Mesendoderm (in vitro differentiated cells): ENCODE data around the gene ST7.

Experiments used
- DNase-seq: peaks from one replicate; pipeline ENCODE4 v3.0.0; 2013
- H2AK5ac ChIP-seq: 2 replicates; pipeline ENCODE4 v1.6.1; 2013; ENCODE audit warnings: low read length, inconsistent platforms
- H2BK120ac ChIP-seq: 2 replicates; pipeline ENCODE4 v1.6.1; 2013; ENCODE audit warnings: low read depth, mild to moderate bottlenecking, low read length, moderate library complexity, mixed read lengths
- H2BK15ac ChIP-seq: replicated peaks from 2 replicates; pipeline ENCODE4 v1.6.1; 2013; ENCODE audit warnings: low read depth, mild to moderate bottlenecking, moderate library complexity
- H2BK5ac ChIP-seq: 2 replicates; pipeline ENCODE4 v1.6.1; 2013; ENCODE audit warnings: low read length, inconsistent platforms
- H3K18ac ChIP-seq: 2 replicates; pipeline ENCODE4 v1.6.1; 2013; ENCODE audit warnings: mild to moderate bottlenecking, low read length, mixed read lengths
- H3K23ac ChIP-seq: one replicate; pipeline ENCODE4 v1.6.1; 2013; ENCODE audit warnings: low read length
- H3K27ac ChIP-seq: 2 replicates; pipeline ENCODE4 v1.5.1; 2013; ENCODE audit warnings: low read depth, mild to moderate bottlenecking, inconsistent platforms, low read length, moderate library complexity
- H3K27me3 ChIP-seq: 2 replicates; pipeline ENCODE4 v1.6.1; 2013; ENCODE audit warnings: low read length, control low read depth, mild to moderate bottlenecking, inconsistent platforms; ENCODE audit not compliant: insufficient read depth, poor library complexity
- H3K36me3 ChIP-seq: 2 replicates; pipeline ENCODE4 v1.6.1; 2013; ENCODE audit warnings: low read length, inconsistent platforms; ENCODE audit not compliant: control insufficient read depth, insufficient read depth
- H3K4ac ChIP-seq: one replicate; pipeline ENCODE4 v1.6.1; 2013; ENCODE audit warnings: low read depth, mild to moderate bottlenecking, low read length, moderate library complexity
- H3K4me1 ChIP-seq: 2 replicates; pipeline ENCODE4 v1.6.1; 2013; ENCODE audit warnings: low read depth, low read length, inconsistent platforms; ENCODE audit not compliant: control insufficient read depth
- H3K4me2 ChIP-seq: 2 replicates; pipeline ENCODE4 v1.6.1; 2013; ENCODE audit warnings: low read length
- H3K4me3 ChIP-seq: 2 replicates; pipeline ENCODE4 v1.5.1; 2013; ENCODE audit warnings: mild to moderate bottlenecking, low read length
- H3K56ac ChIP-seq: one replicate; pipeline ENCODE4 v1.6.1; 2013; ENCODE audit warnings: low read length
- H3K79me1 ChIP-seq: 2 replicates; pipeline ENCODE4 v1.6.1; 2013; ENCODE audit warnings: low read length, inconsistent platforms
- H3K79me2 ChIP-seq: 2 replicates; pipeline ENCODE4 v1.6.1; 2013; ENCODE audit warnings: mild to moderate bottlenecking, low read length; ENCODE audit not compliant: control insufficient read depth, insufficient read depth
- H3K9ac ChIP-seq: 2 replicates; pipeline ENCODE4 v1.6.1; 2013; ENCODE audit warnings: low read length, inconsistent platforms
- H4K5ac ChIP-seq: one replicate; pipeline ENCODE4 v1.6.1; 2013; ENCODE audit warnings: low read length
- H4K8ac ChIP-seq: one replicate; pipeline ENCODE4 v1.6.1; 2013; ENCODE audit warnings: low read depth, mild to moderate bottlenecking, control low read depth, low read length, moderate library complexity
- WGBS: extraction: QIAGEN DNeasy Blood & Tissue Kit; methylation state at CpG from one replicate; pipeline ENCODE4 v1.1.7; 2013; ENCODE audit warnings: low lambda C conversion rate, missing lambda C conversion rate; ENCODE audit not compliant: insufficient coverage; ENCODE audit errors: extremely low coverage; 5-methylcytosine and 5-hydroxymethylcytosine counted together

ST7 gene

DNA sequence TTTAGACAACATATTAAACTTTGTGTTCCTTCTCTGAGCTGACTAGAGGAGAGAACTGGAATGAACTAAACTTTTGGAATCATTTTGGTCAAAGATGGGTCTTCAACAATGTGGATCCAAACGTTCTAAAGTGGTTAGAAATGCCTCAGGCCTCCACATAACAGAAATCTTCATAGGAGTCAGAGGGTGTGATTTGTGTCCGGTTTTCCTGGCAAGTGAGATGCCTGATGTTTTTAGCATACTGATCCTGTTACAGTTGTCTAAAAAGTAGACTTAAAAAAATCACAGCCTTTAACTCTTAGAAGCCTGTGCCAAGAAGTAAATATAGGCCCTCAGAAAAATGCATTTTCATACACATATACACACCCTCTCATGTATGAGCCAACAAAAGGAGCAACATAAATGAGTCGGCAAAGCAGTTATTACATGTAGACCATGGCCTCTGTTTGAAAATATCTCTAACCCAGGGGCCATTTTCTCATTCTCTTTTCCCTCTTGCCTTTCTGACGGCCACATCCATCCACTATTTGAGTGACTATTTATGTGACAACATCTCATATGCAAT, 64.5 kb downstream of the ST7 start:
- Histone ChIP-seq H4K8ac (no peak overlapping the region), H3K4me1 (peaks cover 5% of the 10 kb centered on the region), H3K4ac (no peak overlapping the region), H2BK120ac (no peak overlapping the region), H3K18ac (no peak overlapping the region), H3K9ac (no peak overlapping the region), H3K79me1 (no peaks in the 10 kb centered on the region), H2AK5ac (no peak overlapping the region), H3K27ac (no peak overlapping the region), H3K36me3 (no peaks in the 10 kb centered on the region), H2BK5ac (no peak overlapping the region), H3K27me3 (no peaks in the 10 kb centered on the region), H4K5ac (no peak overlapping the region), H3K4me3 (no peak overlapping the region), H3K79me2 (no peaks in the 10 kb centered on the region), H2BK15ac (no peak overlapping the region), H3K56ac (no peak overlapping the region), H3K4me2 (no peak overlapping the region), H3K23ac (no peak overlapping the region)
- WGBS: no CpG with 5 or more reads among the region's 4 CpGs
- DNase-seq: no peak

DNA sequence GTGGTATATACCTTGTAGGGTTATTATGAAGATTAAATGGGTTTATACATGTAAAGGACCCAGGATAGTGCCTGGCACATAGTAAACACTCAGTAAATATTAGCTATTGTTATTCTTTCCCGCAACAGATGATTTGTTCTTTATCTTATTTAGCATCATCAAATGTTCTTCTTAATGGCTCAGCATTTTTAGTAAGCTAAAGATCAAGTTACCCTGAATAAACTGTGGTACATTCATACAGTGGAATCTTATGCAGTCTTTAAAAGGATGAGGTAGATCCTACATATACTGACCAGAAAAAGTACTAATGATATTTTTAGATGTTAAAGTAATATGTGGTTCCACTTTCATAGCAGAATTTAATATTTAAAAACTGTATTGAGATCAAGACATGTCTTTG, 65.4 kb downstream of the ST7 start:
- Histone ChIP-seq H3K4me3 (no peak overlapping the region), H3K36me3 (no peaks in the 10 kb centered on the region), H2BK15ac (no peak overlapping the region), H2BK5ac (no peak overlapping the region), H3K4me1 (peaks cover 5% of the 10 kb centered on the region), H3K79me2 (no peaks in the 10 kb centered on the region), H3K4ac (no peak overlapping the region), H4K8ac (no peak overlapping the region), H3K27ac (no peak overlapping the region), H3K27me3 (no peaks in the 10 kb centered on the region), H3K56ac (no peak overlapping the region), H2AK5ac (no peak overlapping the region), H3K4me2 (no peak overlapping the region), H2BK120ac (no peak overlapping the region), H3K23ac (no peak overlapping the region), H3K79me1 (no peaks in the 10 kb centered on the region), H3K18ac (no peak overlapping the region), H4K5ac (no peak overlapping the region), H3K9ac (no peak overlapping the region)
- DNase-seq: no peak
- WGBS: no CpG with 5 or more reads among the region's 1 CpG

DNA sequence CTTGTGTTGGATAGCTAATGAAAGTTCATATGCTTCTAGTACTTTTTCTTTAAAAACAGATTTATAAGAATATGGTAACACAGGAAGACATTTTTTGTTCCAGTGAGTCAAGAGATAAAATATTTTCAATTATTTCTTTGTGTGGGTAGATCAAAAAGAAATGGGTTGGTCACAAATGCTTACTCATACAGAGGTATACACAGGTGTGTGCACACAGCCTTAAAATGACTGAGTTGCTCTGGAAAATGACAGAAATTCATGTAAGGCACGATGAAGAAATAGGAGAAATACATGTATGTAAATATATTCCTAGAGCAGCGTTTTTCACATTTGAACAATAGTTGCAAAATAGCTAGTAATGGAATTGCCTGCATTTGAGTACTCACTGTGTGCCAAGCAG, 66.0 kb downstream of the ST7 start:
- no peak overlapping the region for H3K27ac ChIP-seq
- no peak overlapping the region for H3K4me3 ChIP-seq
- H3K23ac ChIP-seq: no peak overlapping the region
- H3K9ac ChIP-seq: no peak overlapping the region
- H3K36me3 ChIP-seq: no peaks in the 10 kb centered on the region
- WGBS: no CpG with 5 or more reads among the region's 2 CpGs
- no peak overlapping the region for H2AK5ac ChIP-seq
- no peak overlapping the region for H2BK5ac ChIP-seq
- H3K18ac ChIP-seq: no peak overlapping the region
- no peak overlapping the region for H3K56ac ChIP-seq
- H3K4me2 ChIP-seq: no peak overlapping the region
- no peak for DNase-seq
- H3K79me1 ChIP-seq: no peaks in the 10 kb centered on the region
- no peak overlapping the region for H4K8ac ChIP-seq
- no peak overlapping the region for H2BK120ac ChIP-seq
- no peak overlapping the region for H2BK15ac ChIP-seq
- peaks cover 5% of the 10 kb centered on the region for H3K4me1 ChIP-seq
- H3K27me3 ChIP-seq: no peaks in the 10 kb centered on the region
- H3K79me2 ChIP-seq: no peaks in the 10 kb centered on the region
- no peak overlapping the region for H3K4ac ChIP-seq
- H4K5ac ChIP-seq: no peak overlapping the region

DNA sequence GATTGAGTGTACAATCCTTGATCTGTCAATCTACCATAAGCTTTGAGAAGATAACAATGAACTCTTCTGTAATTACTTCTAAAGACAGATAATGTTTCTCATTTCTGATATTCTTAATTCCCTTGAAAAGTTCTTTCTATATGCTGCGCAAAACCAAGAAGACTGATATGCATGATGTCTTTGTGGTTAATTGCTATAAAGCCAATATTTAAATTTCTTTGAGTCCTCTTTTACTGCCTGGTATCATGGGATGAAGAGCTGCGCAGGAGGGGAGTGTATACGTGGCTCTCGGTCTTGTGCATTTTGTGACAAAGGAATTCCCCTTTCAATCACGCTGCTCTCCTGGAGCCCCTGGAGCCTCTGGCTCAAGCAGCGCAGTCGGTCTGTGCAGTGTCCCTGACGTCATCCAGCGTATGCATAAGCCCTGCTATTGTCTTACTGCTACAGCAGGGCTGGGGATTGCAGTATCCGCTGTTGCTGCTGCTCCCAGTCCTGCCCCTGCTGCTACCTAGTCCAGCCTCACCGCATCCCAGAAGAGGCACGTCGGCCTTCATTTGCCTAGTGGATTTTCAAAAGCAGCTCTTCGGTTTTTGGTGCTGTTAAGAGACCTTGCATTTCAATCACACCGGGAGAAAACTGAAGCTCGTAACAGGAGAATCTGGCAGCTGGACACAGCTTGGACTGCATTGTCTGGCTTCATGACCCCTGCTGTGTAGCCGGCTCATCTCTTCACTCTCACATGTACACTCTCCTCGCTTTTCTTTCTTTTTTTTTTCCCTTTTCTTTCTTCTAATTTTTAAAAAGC, 66.7 kb downstream of the ST7 start:
- no peak overlapping the region for H2BK15ac ChIP-seq
- no peak overlapping the region for H3K4ac ChIP-seq
- no peaks in the 10 kb centered on the region for H3K79me1 ChIP-seq
- H3K27ac ChIP-seq: peak overlapping the region; percentile 6
- no peak overlapping the region for H3K4me3 ChIP-seq
- H4K8ac ChIP-seq: no peak overlapping the region
- H3K79me2 ChIP-seq: no peaks in the 10 kb centered on the region
- H3K18ac ChIP-seq: peak overlapping the region; percentile 75
- no peaks in the 10 kb centered on the region for H3K36me3 ChIP-seq
- DNase-seq: peak; percentile 74
- H4K5ac ChIP-seq: no peak overlapping the region
- H3K23ac ChIP-seq: no peak overlapping the region
- H2BK120ac ChIP-seq: no peak overlapping the region
- H2AK5ac ChIP-seq: no peak overlapping the region
- no peaks in the 10 kb centered on the region for H3K27me3 ChIP-seq
- H3K56ac ChIP-seq: peak overlapping the region; percentile 45
- no peak overlapping the region for H3K9ac ChIP-seq
- peaks cover 5% of the 10 kb centered on the region for H3K4me1 ChIP-seq
- WGBS: no CpG with 5 or more reads among the region's 18 CpGs
- no peak overlapping the region for H2BK5ac ChIP-seq
- H3K4me2 ChIP-seq: no peak overlapping the region

DNA sequence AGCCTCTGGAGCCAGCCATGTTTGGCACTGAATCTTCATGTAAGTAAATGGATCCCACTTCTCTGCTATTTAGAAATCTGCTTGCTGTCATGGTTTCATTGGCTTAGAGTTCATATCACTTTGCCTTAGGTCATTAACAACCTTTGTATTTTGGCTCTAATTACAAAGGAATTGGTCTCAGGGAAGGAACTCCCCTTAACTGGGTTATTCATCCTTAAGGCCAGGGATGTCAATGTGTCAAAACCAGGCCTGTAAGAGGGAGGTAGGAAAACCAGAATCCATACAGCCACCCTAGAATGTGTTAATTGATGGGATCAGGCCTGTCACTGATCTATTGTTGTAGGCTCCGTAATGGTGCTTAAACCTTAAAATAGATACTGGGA, 67.3 kb downstream of the ST7 start:
- H3K23ac ChIP-seq: no peak overlapping the region

More for the DNA sequence above, 67.3 kb downstream of the ST7 start:
- Histone ChIP-seq H3K9ac (no peak overlapping the region), H4K5ac (no peak overlapping the region), H3K36me3 (no peaks in the 10 kb centered on the region), H3K4ac (no peak overlapping the region), H3K4me3 (no peak overlapping the region), H3K56ac (no peak overlapping the region), H2BK120ac (no peak overlapping the region), H2BK15ac (no peak overlapping the region), H3K27me3 (no peaks in the 10 kb centered on the region), H3K4me2 (no peak overlapping the region), H3K18ac (peak overlapping the region; percentile 75), H2BK5ac (no peak overlapping the region), H3K27ac (peak overlapping the region; percentile 6), H3K4me1 (peaks cover 5% of the 10 kb centered on the region), H4K8ac (no peak overlapping the region), H3K79me1 (no peaks in the 10 kb centered on the region), H3K79me2 (no peaks in the 10 kb centered on the region), H2AK5ac (no peak overlapping the region)
- DNase-seq: peak; percentile 79
- WGBS: no CpG with 5 or more reads among the region's 1 CpG
